HG03060 (cell line): ENCODE data around the gene CDH7.

ENCODE experiments used
- ATAC-seq: cut with Tn5 transposase; IDR thresholded peaks from one replicate; pipeline ENCODE4 v1.9.1; 2021; ENCODE audit warnings: low read depth, moderate number of reproducible peaks; ENCODE audit not compliant: unreplicated experiment

Gene CDH7, protein sequence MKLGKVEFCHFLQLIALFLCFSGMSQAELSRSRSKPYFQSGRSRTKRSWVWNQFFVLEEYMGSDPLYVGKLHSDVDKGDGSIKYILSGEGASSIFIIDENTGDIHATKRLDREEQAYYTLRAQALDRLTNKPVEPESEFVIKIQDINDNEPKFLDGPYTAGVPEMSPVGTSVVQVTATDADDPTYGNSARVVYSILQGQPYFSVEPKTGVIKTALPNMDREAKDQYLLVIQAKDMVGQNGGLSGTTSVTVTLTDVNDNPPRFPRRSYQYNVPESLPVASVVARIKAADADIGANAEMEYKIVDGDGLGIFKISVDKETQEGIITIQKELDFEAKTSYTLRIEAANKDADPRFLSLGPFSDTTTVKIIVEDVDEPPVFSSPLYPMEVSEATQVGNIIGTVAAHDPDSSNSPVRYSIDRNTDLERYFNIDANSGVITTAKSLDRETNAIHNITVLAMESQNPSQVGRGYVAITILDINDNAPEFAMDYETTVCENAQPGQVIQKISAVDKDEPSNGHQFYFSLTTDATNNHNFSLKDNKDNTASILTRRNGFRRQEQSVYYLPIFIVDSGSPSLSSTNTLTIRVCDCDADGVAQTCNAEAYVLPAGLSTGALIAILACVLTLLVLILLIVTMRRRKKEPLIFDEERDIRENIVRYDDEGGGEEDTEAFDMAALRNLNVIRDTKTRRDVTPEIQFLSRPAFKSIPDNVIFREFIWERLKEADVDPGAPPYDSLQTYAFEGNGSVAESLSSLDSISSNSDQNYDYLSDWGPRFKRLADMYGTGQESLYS

DNA sequence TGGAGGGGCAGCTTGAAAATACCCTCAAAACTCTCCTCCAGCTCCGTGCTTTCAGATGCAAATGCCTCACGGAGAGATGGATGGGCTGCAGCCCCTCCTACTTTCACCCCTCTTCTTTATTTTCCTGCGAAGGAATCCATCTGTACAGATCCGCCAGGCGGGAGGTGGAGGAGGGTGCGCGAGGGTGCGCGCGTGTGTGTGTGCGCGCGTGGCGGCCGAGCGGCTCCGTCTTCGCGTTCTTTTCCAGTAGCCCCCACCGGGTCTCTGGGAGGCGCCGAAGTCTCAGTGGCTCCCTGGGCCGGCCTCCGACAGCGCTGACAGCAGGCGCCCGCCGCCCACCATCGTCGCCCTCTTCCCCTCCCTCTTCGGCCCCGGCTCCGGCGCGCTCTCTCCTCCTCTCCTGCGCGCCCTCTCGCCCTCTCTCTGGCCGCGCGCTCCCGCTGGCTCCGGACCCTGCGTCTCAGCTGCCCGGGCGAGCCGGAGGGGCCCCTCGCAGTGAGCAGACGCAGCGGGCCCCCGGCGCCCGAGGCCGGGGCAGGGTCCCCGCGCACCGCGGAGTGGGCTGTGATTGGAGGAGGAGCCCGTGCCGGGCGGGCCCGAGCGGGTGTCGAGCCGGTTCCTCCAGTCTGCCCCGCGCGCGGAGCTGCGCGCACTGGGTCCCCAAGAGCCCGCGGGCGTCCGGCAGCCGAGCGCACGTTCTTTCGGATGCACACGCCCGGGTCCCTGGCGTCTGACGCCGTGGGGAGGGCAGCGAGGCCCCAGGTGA, at the start of gene CDH7:
TSS of gene CDH7 (plus strand) at position 624 of the 766 bp plus-strand sequence. CDS start 11,831 bp downstream, outside the sequence.
- no peak for ATAC-seq

DNA sequence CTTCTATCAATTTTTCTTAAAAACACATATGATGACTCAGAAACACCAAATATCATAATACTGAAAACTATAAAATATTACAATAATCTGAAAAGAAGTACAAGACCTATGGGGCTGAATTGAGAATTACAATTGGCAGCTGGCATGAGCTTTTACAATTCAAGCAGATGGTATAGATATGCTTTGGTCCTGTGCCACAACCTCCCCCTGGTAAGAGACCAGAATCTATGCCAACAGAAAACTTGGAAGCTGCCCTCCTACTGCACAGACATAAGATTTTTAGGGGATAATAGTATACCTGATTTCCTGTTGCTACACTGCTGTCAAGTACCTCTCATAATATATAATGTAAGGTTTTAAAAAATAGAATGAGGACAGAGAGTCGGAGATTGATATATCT, 46.8 kb upstream of the CDH7 start:
- ATAC-seq, result no peak

DNA sequence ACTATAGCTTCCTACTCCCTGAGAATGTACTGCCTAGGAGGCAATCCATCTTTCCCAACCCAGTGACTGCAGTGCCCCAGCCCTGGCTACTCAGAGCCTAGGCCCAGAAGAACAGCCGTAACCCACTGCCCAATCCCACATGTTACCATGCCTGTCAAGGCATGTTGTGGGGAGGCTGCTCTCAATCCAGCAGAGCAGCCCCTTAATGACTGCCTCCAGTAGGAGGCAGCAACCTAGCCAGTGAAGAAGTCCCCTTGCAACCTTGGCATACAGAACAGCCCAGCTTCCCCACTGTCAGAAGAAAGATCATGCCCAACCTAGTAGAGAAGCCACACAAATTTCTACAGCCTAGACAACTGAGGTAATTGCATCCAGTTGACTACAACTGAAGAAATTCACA, 44.2 kb upstream of the CDH7 start:
- ATAC-seq, result no peak

DNA sequence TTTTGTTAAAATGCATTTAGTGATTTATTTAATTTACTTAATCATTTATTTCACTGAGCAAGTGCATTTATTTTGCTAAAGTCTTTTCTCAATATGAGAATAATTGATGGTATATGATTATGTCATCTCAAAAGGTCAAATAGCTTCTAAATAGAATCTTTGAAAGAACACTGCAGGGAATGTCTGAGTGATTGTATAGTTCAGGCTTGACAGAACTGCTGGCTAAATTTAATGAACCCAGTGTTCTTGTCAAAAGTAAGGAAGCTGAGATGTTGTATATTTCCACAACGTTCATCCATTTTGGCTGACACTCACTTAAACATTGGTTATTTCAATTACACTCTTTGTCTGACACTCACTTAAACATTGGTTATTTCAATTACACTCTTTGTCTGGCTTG, 39.3 kb upstream of the CDH7 start:
- ATAC-seq, result no peak

DNA sequence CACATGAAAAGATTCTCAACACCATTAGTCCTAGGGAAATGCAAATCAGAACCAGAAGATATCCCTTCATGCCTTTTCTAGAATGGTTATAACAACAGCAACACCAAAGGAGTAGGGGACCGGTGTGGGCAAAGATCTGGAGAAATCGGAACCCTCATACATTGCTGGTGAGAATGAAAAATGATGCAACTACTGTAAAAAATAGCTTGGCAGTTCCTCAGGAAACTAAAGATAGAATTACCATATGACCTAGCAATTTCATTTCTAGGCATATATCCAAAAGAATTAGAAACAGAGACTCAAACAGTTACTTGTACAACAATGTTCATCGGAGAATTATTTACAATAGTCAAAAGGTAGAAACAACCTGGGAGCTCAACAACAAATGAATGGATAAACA, 29.2 kb upstream of the CDH7 start:
- no peak for ATAC-seq

DNA sequence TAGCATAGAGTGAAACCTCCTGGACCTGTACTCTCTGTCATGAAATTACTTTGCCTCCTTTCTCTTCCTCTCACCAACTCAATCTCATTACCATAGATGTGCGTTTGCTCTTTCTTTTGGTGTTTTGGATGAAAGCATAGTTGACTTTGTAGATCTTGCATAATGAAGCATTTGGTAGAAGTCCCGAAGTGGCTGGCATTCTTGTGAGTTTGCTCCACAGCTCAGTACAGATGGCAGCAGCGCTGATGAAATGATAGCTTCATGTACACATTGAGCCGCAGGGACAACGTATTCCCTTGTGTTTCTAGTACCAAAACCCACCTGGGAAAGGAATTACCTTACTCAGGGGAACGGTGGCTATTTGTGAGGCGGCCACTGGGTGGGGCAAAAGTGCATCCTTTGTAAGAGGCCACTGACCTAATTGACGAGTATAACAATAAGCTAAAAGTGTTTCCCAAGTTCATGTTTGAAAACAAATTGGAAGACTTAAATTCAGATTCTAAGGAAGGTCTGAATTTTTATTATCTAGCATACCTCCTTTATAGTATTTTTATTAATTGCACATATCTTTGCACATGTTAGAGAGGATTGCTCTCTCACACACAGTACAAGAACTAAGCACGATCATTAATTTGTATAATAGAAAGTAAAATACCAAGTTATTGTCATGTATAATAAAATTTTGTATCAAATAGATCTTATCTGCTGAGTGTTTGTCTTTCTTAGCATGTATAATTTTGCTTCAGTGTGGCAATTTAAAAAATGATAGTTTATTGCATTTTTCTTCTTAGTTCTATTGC, 25.4 kb upstream of the CDH7 start:
- no peak for ATAC-seq

DNA sequence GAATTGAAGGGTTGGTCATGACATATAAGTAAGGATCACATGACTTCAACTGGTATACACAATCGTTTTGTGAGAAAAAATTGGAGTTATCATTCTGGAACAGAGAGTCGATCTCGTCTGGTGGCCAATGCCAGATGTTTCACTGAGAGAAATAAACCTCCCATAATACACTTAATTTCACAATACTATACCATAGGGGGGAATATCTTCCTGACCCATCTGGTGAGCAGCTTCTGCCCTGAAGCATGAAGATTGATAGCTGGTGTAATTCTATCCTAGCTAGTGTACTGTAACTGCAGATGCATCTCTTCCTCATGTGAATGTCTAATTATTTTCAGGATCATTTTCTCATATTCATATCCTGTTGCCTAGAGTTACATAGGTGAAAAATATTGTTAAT, 15.7 kb upstream of the CDH7 start:
- ATAC-seq, result no peak

DNA sequence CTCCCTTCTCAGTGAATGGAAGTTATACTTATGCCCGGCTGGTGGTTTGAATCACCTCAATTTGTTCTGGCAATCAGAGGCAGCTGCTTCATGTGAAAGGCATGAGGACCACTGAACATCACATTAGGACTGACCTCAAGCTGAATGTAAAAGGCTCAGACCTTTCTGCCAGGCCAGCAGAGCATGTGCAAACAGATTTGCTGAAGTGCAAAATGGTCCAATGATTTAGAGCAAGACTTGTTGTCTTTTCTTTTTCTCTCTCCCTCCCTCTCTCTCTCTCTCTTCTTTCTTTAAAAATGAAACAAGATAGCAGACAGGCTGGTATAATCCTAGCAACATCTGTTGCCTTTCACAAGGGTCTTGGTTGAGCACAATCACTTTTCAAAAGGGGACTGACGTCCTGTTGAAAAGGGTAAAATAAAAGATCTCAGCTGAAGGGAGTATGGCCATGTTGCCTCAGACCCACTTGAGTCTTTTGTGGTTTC, 13.3 kb upstream of the CDH7 start:
- ATAC-seq, result no peak

DNA sequence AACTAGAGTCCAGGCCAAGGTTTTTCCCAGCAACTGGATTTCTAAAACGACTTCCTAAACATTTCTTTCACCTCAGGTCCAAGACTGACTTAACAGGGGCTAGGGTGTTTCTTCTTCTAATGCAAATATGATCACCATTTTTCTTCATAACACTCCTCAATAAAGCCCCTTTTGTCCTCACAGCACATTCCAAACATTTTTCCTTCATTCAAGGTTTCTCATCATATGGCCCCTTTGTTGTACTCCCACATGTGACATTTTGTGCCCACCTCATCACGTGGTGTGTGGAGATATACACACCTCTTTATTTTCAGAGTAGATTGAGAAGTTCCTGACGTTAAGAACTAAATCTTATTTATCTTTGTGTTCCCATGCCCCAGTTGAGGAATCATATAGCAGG, 3.9 kb upstream of the CDH7 start:
- no peak for ATAC-seq

DNA sequence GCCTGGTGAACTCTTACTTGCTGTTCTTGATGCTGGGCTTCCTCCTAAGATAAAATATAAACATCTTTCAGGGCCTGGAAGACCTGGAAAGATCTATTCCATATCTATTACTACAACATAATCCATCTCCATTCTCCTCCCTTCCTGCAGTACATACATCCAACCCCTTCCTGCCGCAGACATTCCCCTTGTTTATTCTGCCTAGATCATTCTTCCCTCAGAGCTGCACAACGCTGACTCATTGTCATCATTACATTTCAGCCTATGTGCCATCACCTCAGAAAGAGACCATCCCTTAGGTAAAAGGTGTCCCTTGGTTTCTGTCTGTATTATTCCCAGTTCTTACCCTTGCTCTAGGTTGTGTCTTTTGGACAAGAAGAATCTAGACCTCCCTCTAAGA, 2.5 kb upstream of the CDH7 start:
- ATAC-seq, result no peak

DNA sequence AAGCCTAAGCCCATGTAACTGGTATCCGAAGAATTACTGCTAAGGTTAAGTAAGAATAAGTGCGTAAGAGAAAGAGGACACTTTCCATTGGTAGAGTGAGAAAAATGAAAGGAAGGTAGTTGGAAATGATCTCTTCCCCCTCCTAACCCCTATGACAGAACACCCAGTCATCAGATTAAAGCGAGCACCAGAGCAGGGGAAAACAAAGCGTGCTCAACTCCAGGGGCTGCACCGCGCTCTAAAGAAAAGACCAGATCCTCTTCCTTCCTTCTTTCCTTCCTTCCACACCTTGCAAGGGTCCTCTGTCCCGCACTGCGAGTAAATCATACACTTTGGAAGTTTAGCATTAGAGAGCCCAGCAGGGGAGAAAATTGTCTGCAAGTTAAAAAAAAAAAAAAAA, 971 bp upstream of the CDH7 start:
- no peak for ATAC-seq

DNA sequence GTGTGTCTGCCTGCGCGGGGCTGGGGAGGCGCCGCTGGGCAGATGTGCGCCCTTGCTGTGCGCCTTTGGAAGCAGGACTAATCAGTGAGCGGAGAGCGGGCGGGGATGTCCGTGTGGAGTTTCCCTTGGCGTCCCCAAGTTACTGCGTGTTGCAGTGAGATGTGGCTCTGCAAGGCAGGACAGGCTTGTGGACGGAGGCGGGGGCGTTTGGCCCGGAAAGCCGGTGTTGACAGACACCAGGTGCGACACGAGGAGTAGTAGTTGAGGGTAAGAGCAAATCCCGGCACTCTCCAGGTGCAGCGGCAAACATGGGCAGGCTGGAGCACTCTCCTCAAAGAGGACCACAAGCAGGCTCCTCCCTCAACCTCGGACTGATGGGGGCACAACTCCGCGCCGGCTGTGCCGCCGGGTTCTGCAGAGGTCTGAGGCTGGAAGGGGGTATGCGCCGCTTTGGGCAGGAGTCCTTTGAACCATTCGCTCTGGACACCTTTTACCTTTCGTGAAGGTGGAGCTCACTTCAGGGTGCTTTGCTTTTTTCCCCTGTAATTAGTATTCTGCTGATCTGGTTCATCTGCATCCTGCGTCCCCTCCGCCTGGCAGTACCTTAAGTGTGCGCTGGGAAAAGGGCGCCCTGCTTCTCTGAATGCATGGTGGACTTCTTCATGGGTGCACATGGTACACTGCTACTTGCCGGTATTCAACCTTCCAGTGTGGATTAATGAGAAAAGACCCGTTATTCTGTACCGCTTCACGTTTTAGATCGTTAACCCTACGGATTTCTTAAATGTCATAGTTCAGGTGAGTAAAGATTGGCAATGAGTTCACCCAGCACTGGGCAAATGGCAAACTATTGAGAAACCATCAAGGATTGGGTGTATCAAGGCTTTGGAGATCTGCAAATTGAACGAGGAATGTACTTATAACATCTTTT, 608 bp downstream of the CDH7 start:
- ATAC-seq, result no peak

DNA sequence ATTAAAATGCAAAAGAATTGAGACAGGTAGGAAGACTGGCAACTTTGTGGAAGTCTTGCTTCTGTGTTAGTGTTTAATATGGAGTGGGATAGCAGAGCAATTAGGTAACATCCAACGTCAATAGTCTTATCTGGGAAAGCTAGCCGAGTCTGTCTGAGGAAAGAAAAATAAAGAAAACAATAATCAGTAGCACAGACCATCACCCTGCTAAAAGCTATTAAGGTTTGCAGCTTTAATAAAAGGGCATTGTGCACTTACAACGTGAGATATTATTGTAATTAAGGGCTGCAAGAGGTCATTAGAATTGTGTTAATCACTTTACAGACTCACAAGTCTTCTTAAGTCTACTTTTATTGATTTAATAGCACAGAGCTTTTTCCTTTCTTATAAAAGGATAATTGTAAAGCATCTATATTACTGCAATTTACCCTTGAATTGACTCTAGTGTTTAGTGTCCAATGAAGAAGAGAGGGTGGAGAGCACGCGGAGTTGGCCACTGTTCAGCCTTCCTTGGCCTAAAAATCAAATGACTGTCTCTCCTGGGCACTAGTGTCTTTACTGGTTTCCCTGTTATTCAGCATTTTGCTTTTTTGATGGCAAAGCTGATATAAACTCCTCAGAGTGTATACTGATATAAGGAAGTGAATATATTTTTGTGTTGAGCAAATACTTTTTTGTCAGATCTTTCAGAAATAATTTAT, 2.0 kb downstream of the CDH7 start:
- ATAC-seq, result no peak

DNA sequence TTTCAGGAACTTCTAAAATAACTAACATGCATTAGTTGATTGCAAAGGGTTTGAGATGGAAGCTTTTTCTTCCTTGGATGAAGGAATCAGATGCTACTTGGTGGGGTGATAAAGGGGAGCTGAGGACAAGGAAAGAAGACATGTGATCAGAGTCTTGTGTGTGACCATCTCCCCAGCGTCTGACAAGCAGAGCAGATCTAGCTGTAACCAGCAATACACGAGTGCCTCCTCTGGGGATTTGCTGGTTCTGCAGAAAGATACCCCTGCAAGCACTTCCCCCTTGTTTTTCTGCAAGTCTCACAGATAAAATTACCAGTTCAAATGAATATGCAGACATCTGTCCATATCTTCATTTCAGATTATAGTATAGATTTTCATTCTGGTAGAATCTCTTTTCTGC, 2.7 kb downstream of the CDH7 start:
- ATAC-seq, result no peak

DNA sequence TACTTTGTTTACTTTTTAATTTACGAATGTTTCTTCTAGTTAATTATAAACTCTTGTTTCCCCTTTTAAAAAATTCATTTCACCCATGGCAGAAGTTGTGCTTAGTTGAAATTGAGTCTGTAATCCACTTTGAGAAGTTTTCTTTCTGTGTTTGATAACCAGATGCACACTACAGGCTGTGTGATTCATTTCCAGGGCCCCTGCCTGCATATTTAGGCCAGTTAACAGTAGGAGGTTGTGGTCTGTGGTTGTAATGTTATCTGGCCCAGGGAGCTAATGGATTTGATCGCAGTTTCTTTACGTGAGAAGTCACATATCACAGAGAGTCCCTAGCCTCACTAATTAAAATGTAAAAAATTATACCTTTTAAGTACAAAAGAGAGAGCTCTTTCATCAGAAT, 3.3 kb downstream of the CDH7 start:
- ATAC-seq, result no peak

DNA sequence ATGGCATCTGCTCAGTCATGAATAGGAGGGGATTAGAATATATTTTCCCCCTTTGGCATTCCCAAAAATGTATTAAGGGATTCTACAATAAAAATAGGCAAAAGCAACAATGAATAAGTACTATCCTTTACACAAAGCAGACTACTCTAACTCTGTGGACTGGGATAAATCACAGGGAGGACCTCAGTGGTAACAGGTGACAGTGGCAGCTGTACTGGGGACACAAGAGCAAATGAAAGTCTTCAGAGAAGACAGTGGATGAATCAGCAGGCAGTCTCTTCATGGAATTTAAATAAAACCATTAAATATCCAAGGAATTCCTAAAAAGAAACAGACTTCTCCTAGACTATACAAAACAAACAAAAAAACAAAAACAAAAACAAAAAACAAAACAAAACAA, 4.8 kb downstream of the CDH7 start:
- no peak for ATAC-seq

DNA sequence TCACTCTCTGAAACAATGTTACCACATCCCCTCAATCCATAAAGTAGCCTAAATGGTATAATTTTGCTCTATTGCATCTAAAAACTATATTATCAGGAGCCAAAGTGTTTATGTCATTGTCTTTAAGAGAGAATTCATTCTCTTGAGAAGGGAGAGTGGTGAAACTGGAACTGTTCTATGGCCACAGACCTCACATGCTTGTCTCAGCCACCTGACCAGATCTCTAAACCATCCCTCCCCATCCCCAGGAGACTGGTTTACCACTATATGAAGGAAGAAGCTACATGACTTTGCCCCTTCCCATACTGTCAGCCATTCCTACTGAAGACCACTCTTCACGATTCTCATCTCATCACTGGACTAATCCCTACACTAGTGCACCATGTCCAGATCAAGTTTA, 9.6 kb downstream of the CDH7 start:
- no peak for ATAC-seq

DNA sequence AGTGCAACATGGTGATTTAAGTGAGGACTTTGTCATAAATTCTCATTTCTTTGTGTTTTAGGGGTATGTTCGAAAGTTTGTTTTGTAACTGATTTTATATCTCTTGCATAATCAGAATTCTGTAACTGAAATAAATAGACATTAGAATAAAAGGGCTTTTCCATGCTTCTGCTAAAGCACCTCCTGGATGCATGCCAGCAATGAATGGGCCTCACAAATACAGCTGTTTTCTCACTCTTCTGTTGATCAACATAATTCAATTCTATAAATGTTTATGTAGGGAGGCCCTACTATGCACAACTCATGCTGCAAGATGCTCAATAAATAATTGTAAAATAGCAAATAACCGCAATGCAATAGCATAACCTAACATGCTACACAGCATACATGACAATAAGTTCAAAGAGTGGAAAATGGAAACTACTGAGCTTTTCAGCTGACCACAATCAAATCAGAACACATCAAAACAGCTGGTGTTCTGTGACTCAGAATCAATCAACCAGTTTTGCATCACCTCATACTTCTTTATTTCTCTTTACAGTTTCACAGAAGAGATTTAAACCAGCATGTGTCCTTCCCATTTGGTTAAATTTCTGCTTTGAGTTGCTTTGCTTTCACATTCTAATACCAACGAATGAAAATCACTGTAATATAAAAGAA, 11.0 kb downstream of the CDH7 start:
- no peak for ATAC-seq
